Activated effector memory CD4-positive, alpha-beta T cell treated with anti-CD3 and anti-CD28 coated beads, Interleukin-2, amount 50 U/mL, for 16 hours (primary cell): ENCODE results near the gene PNCK.
"Not testable (repeated sequence)": the region's sequence is repeated elsewhere in the genome, so short reads cannot be mapped to it uniquely, and the experiment has no call there.

Source experiments
- DNase-seq: peaks from one replicate; pipeline ENCODE4 v3.0.0-alpha.2; 2020

PNCK gene

GRCh38 chrX:153673428-153674218, at the start of gene PNCK:
PNCK (minus strand) TSS chrX:153673813; CDS start chrX:153673076, 737 bp downstream.
- no peak for DNase-seq

GRCh38 chrX:153722704-153723350, 49.2 kb upstream of the PNCK start:
- DNase-seq: no peak

GRCh38 chrX:153719701-153720100, 46.1 kb upstream of the PNCK start:
- no peak for DNase-seq

GRCh38 chrX:153719238-153719637, 45.6 kb upstream of the PNCK start:
- no peak for DNase-seq

GRCh38 chrX:153717445-153717844, 43.8 kb upstream of the PNCK start:
- DNase-seq: no peak

- no peak for DNase-seq
Observed at GRCh38 chrX:153714256-153714655, 40.6 kb upstream of the PNCK start.

GRCh38 chrX:153709726-153710674, 36.4 kb upstream of the PNCK start:
- DNase-seq: no peak

GRCh38 chrX:153708415-153708814, 34.8 kb upstream of the PNCK start:
- peak; percentile 77 for DNase-seq

GRCh38 chrX:153707406-153707805, 33.8 kb upstream of the PNCK start:
- no peak for DNase-seq

GRCh38 chrX:153706799-153707198, 33.2 kb upstream of the PNCK start:
- no peak for DNase-seq

GRCh38 chrX:153705403-153706060, 31.9 kb upstream of the PNCK start:
- DNase-seq: not testable (repeated sequence)

GRCh38 chrX:153704631-153705402, 31.2 kb upstream of the PNCK start:
- DNase-seq: not testable (repeated sequence)

- no peak for DNase-seq
Observed at GRCh38 chrX:153704021-153704526, 30.5 kb upstream of the PNCK start.

- DNase-seq: no peak
Observed at GRCh38 chrX:153703036-153703370, 29.4 kb upstream of the PNCK start.

- DNase-seq: no peak
Observed at GRCh38 chrX:153702336-153703035, 28.9 kb upstream of the PNCK start.

- no peak for DNase-seq
Observed at GRCh38 chrX:153701706-153702105, 28.1 kb upstream of the PNCK start.

- no peak for DNase-seq
Observed at GRCh38 chrX:153700967-153701366, 27.4 kb upstream of the PNCK start.

GRCh38 chrX:153700376-153700945, 26.8 kb upstream of the PNCK start:
- no peak for DNase-seq

- DNase-seq: not testable (repeated sequence)
Observed at GRCh38 chrX:153699784-153700371, 26.3 kb upstream of the PNCK start.

- DNase-seq: not testable (repeated sequence)
Observed at GRCh38 chrX:153699210-153699783, 25.7 kb upstream of the PNCK start.
